Measurements from ENCODE around the gene IFNB1. TPM values are rescaled to one million over a fixed set of nuclear protein-coding genes. Genes with fewer than 3 reads are reported as not detected.

IFNB1 gene
- total RNA-seq, 1 donor from 2014 or later = not detected

DNA sequence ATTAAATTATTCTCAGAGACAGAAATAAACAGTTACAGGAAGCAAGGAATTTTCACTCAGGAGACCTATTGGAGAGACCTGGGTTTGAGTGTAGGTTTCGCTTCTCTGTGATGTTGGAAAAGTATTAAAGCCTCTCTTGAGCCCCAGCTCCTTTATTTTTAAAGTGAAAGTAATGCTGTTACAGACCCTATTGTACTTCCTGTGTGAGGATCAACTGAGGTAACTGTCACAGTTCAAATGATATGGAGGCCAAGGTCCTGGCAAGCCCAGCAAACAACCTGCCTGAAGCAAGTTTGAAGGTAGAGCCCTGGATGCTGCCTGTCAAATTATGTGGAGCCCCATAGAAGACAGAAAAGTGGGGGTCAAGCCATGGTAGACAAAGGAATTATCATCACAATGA is 38.4 kb downstream of the IFNB1 start:
- Mint-ChIP-seq H3K27ac (ENCODE audit: unreplicated experiment) (no peak overlapping the region), H3K27me3 (ENCODE audit: unreplicated experiment) (peaks cover 1% of the 10 kb centered on the region), H3K4me1 (ENCODE audit: unreplicated experiment) (peaks cover 11% of the 10 kb centered on the region), H3K9me3 (ENCODE audit: unreplicated experiment) (no peaks in the 10 kb centered on the region), H3K4me3 (ENCODE audit: unreplicated experiment) (no peak overlapping the region), H3K36me3 (ENCODE audit: low read depth, unreplicated experiment) (no peaks in the 10 kb centered on the region)
- TF ChIP-seq, protein P1, sequence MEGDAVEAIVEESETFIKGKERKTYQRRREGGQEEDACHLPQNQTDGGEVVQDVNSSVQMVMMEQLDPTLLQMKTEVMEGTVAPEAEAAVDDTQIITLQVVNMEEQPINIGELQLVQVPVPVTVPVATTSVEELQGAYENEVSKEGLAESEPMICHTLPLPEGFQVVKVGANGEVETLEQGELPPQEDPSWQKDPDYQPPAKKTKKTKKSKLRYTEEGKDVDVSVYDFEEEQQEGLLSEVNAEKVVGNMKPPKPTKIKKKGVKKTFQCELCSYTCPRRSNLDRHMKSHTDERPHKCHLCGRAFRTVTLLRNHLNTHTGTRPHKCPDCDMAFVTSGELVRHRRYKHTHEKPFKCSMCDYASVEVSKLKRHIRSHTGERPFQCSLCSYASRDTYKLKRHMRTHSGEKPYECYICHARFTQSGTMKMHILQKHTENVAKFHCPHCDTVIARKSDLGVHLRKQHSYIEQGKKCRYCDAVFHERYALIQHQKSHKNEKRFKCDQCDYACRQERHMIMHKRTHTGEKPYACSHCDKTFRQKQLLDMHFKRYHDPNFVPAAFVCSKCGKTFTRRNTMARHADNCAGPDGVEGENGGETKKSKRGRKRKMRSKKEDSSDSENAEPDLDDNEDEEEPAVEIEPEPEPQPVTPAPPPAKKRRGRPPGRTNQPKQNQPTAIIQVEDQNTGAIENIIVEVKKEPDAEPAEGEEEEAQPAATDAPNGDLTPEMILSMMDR (IDR thresholded peaks at IDR 0.05; ENCODE audit: unreplicated experiment) = no peak
- DNase-seq (ENCODE audit: low spot score) = no peak

DNA sequence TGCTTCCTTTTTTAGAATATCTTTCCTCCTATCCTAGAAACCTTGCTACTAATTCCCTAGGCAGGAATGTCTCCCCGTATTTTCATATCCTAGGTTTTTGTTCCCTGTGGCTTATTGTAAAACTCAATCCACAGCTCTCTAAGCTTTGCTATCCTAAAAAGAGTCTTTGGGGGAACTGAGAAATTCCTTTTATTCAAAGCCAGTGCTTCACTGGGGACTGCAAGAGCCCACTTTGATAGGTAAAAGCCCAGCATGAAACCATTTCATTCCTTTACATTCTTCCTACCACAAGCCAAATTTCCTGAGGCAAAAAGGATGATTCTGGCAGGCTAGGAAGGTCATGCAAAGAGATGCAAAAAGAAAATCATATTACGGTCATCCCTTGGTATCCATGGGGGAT is 40.5 kb downstream of the IFNB1 start:
- TF ChIP-seq, protein P1 (IDR thresholded peaks at IDR 0.05; ENCODE audit: unreplicated experiment) = no peak
- DNase-seq (ENCODE audit: low spot score) = no peak
- Mint-ChIP-seq H3K36me3 (ENCODE audit: low read depth, unreplicated experiment) (no peaks in the 10 kb centered on the region), H3K4me1 (ENCODE audit: unreplicated experiment) (peaks cover 13% of the 10 kb centered on the region), H3K27me3 (ENCODE audit: unreplicated experiment) (peaks cover 4% of the 10 kb centered on the region), H3K9me3 (ENCODE audit: unreplicated experiment) (no peaks in the 10 kb centered on the region), H3K4me3 (ENCODE audit: unreplicated experiment) (no peak overlapping the region), H3K27ac (ENCODE audit: unreplicated experiment) (no peak overlapping the region)

DNA sequence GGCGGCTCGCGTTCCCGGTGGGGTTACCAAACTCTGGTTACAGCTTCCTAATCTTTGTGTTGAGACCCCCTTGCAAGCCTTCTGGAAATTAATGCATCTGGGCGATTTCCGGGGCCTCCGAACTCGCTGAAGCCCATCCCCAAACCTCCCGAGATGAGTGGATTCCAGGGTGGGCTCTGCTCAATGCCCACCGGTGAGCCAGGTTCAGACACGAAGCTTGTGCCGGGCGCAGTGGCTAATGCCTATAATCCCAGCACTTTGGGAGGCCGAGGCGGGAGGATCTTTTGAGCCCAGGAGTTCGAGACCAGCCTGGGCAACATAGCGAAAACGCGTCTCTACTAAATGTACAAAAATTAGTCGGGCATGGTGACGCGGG is 45.9 kb downstream of the IFNB1 start:
- Mint-ChIP-seq H3K36me3 (ENCODE audit: low read depth, unreplicated experiment) (no peaks in the 10 kb centered on the region), H3K9me3 (ENCODE audit: unreplicated experiment) (no peaks in the 10 kb centered on the region), H3K27me3 (ENCODE audit: unreplicated experiment) (peaks cover 3% of the 10 kb centered on the region), H3K4me1 (ENCODE audit: unreplicated experiment) (peaks cover 5% of the 10 kb centered on the region), H3K4me3 (ENCODE audit: unreplicated experiment) (peak overlapping the region; percentile 62), H3K27ac (ENCODE audit: unreplicated experiment) (no peak overlapping the region)
- TF ChIP-seq, protein P1 (IDR thresholded peaks at IDR 0.05; ENCODE audit: unreplicated experiment) = no peak
- no peak for DNase-seq (ENCODE audit: low spot score)

DNA sequence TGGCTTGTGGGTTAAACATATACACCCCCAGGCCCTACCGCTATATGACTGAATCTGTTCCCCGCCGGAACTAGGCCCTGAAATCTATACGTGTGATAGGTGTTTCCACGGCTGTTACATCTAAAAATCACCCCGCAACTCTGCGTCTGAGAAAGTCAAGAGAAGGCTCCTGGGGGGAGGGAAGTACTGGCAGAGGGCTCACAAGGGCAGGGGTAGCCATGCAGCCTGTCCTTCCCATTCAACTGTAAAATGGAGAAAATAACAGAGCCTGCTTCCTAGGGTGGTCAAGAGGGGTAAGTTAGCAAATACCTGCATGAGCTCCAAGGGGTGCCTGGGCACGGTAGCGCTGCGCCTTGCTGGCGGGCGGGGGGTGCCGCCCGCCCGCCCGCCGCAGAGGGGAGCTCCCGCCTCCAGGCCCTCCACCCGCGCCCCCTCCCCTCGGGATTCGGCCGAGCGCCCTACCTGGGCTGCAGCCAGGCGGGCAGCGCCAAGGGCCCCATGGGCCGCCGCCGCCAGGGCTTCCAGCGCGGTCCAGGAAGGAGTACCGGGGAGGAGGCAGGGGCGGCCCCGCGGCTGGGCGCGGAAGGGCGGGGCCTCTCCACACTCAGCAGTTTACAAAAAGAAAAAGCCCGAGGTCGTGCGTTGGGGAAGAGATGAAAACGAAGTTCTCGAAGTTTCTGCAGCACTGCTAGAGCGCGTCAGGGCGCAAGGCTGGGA is 46.5 kb downstream of the IFNB1 start, which contains the start of gene HACD4:
Gene HACD4, minus strand, starts transcription at position 550 of the 717 bp plus-strand sequence. Its CDS starts 50 bp downstream, at position 500.
- Mint-ChIP-seq H3K27me3 (ENCODE audit: unreplicated experiment) (peaks cover 3% of the 10 kb centered on the region), H3K4me1 (ENCODE audit: unreplicated experiment) (peaks cover 3% of the 10 kb centered on the region), H3K4me3 (ENCODE audit: unreplicated experiment) (peak within 1 kb of the TSS; percentile 62), H3K36me3 (ENCODE audit: low read depth, unreplicated experiment) (no peaks in the 10 kb centered on the region), H3K27ac (ENCODE audit: unreplicated experiment) (no peak within 1 kb of the TSS), H3K9me3 (ENCODE audit: unreplicated experiment) (no peaks in the 10 kb centered on the region)
- peak; percentile 47 for DNase-seq (ENCODE audit: low spot score)
- TF ChIP-seq, protein P1 (IDR thresholded peaks at IDR 0.05; ENCODE audit: unreplicated experiment) = no peak

DNA sequence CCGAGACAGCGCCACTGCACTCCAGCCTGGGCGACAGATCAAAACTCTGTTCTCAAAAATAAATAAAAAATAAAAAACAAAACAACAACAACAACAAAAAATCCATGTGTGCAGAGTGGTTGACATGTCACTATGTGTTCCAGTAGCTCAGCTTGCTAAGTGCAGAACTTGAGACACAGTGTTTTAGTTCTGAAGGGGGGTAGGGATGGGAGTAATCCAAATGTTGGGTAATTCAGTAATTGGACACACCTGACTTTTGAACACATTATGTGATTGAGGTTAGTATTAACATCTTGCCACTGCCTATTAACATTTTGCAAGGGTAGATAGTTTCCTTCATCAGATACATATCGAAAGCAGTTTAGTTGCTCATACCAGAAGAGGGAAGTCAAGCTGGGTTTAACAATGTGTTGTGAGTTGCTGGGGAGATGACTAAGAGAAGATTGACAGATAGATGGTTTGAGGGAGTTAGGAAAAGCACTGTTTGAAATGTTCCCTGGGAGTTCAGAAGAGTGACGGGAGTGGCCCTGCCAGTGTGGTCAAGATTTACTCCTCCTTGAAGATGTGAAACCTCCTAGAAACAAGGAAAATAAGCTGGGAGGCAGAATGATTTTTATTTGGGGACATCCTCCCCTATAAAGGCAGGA is 47.2 kb downstream of the IFNB1 start:
- H3K9me3 Mint-ChIP-seq (ENCODE audit: unreplicated experiment) = no peaks in the 10 kb centered on the region
- H3K4me1 Mint-ChIP-seq (ENCODE audit: unreplicated experiment) = peaks cover 3% of the 10 kb centered on the region
- no peaks in the 10 kb centered on the region for H3K36me3 Mint-ChIP-seq (ENCODE audit: low read depth, unreplicated experiment)
- peaks cover 3% of the 10 kb centered on the region for H3K27me3 Mint-ChIP-seq (ENCODE audit: unreplicated experiment)
- no peak overlapping the region for H3K27ac Mint-ChIP-seq (ENCODE audit: unreplicated experiment)
- H3K4me3 Mint-ChIP-seq (ENCODE audit: unreplicated experiment) = no peak overlapping the region
- DNase-seq (ENCODE audit: low spot score) = no peak
- TF ChIP-seq, protein P1 (IDR thresholded peaks at IDR 0.05; ENCODE audit: unreplicated experiment) = no peak

Data from endothelial cell (in vitro differentiated cells).